DND-41 (cell line): Measurements from ENCODE around the gene CPT1C.

Experiments
- ATAC-seq: fragments of 200-7000 bp; cut with Tn5 transposase; 3 replicates; pipeline ENCODE4 v1.9.1; 2021; ENCODE audit warnings: low read depth; ENCODE audit not compliant: insufficient read depth
- DNase-seq: peaks from one replicate; pipeline ENCODE4 v3.0.0-alpha.2; 2020
- H2AFZ ChIP-seq: 2 replicates; pipeline ENCODE4 v1.6.0; 2012; ENCODE audit warnings: low read depth, low read length
- H3K27ac ChIP-seq: 2 replicates; pipeline ENCODE4 v1.5.1; 2012; ENCODE audit warnings: low read length, inconsistent platforms
- H3K27me3 ChIP-seq: fragments of 200-600 bp; sonication (generic); 2 replicates; pipeline ENCODE4 v1.6.0; 2012; ENCODE audit warnings: low read length, mild to moderate bottlenecking, inconsistent platforms; ENCODE audit not compliant: insufficient read depth, poor library complexity
- H3K36me3 ChIP-seq: 2 replicates; pipeline ENCODE4 v1.5.1; 2012; ENCODE audit warnings: low read length, inconsistent platforms; ENCODE audit not compliant: insufficient read depth
- H3K4me1 ChIP-seq: 2 replicates; pipeline ENCODE4 v1.5.1; 2012; ENCODE audit warnings: mild to moderate bottlenecking, low read length; ENCODE audit not compliant: insufficient read depth
- H3K4me2 ChIP-seq: 2 replicates; pipeline ENCODE4 v1.6.0; 2012; ENCODE audit warnings: mild to moderate bottlenecking, moderate library complexity, low read length, inconsistent platforms; ENCODE audit not compliant: insufficient read depth
- H3K4me3 ChIP-seq, 2 experiments: fragments of 200-600 bp in 1 of 2; shearing (Covaris generic) in 1 of 2; 2 replicates each; pipeline ENCODE4 v1.5.1; 2012 to 2016; ENCODE audit warnings: inconsistent platforms in 2 of 2, low read length in 2 of 2, mild to moderate bottlenecking in 2 of 2, low read depth in 1 of 2, moderate library complexity in 1 of 2
- H3K79me2 ChIP-seq: 2 replicates; pipeline ENCODE4 v1.6.0; 2012; ENCODE audit warnings: low read length, inconsistent platforms; ENCODE audit not compliant: insufficient read depth
- H3K9ac ChIP-seq: 2 replicates; pipeline ENCODE4 v1.6.0; 2012; ENCODE audit warnings: low read depth, mild to moderate bottlenecking, inconsistent platforms, low read length, moderate library complexity
- H3K9me3 ChIP-seq: 2 replicates; pipeline ENCODE4 v1.5.1; 2012; ENCODE audit warnings: low read length, moderate library complexity, mild to moderate bottlenecking, inconsistent platforms; ENCODE audit not compliant: insufficient read depth, severe bottlenecking
- H4K20me1 ChIP-seq: 2 replicates; pipeline ENCODE4 v1.6.0; 2012; ENCODE audit warnings: low read length; ENCODE audit not compliant: insufficient read depth
- EZH2 ChIP-seq: IDR thresholded peaks from 3 replicates; pipeline ENCODE4 v1.6.1; 2012; ENCODE audit warnings: borderline replicate concordance, low read depth, mild to moderate bottlenecking, moderate library complexity, low read length, inconsistent platforms; ENCODE audit not compliant: severe bottlenecking
- TF ChIP-seq, protein P1 (sequence below): IDR thresholded peaks from 2 replicates; pipeline ENCODE4 v1.5.1; 2012; ENCODE audit warnings: borderline replicate concordance, low read length, moderate library complexity, mild to moderate bottlenecking; ENCODE audit not compliant: poor library complexity, severe bottlenecking; ENCODE audit errors: extremely low read depth

The CPT1C gene

DNA sequence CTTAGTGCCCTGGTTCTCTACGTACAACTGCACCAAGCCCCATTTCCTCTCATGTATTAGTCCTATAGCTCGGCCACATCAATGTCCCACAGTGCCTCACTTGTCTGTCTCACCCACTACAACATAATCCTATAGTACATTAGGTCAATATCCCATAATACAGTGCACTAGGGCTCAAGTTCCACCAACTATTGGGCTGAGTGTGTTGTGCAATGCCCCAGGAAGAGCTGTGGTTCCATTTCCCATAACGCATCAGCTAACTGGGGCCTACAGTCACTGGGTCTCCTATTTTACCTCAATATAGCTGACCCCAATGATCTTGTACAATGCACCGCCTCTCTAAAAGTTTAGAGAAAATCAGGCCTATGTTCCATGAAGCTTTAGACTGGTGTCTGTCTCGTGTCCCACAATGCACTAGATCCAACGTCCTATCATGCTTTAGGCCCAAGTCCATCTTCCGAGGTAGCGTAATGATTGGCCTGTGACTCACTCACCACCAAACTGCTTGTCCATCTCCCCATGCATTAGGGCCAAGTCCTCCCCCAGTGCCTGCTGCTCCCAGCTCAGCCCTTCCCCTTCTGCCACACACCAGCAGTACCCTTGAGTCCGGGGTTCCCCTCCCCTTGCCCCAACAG, 50.4 kb downstream of the CPT1C start:
- H3K4me2 ChIP-seq = no peak overlapping the region
- H3K27ac ChIP-seq = no peak overlapping the region
- TF ChIP-seq EZH2 = no peak
- TF ChIP-seq, protein P1, sequence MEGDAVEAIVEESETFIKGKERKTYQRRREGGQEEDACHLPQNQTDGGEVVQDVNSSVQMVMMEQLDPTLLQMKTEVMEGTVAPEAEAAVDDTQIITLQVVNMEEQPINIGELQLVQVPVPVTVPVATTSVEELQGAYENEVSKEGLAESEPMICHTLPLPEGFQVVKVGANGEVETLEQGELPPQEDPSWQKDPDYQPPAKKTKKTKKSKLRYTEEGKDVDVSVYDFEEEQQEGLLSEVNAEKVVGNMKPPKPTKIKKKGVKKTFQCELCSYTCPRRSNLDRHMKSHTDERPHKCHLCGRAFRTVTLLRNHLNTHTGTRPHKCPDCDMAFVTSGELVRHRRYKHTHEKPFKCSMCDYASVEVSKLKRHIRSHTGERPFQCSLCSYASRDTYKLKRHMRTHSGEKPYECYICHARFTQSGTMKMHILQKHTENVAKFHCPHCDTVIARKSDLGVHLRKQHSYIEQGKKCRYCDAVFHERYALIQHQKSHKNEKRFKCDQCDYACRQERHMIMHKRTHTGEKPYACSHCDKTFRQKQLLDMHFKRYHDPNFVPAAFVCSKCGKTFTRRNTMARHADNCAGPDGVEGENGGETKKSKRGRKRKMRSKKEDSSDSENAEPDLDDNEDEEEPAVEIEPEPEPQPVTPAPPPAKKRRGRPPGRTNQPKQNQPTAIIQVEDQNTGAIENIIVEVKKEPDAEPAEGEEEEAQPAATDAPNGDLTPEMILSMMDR = no peak

DNA sequence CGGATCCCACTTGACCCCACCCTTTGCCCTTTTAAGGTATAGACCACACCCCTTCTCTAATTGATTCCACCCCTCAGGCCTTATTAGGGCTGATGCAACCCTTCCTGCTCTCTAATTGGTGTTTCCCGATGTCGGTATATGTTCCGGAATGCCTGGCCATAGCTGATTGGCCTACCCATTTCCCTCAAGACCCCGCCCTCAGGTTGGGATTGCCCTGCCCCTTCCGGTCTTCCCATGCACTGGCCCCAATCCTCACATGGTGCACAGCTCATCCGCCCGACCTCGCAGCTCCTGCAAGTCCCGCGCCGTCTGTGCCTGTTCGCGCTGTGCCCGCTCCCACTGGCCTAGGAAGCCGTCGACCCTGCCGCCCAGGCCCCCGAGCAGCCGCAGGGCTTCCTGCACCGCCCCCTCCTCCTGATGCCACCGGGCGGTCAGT, 54.0 kb downstream of the CPT1C start:
- no peaks in the 10 kb centered on the region for H3K79me2 ChIP-seq
- H2AFZ ChIP-seq = no peak overlapping the region
- no peak overlapping the region for H3K4me3 ChIP-seq
- H3K27me3 ChIP-seq = no peaks in the 10 kb centered on the region
- H3K9ac ChIP-seq = no peak overlapping the region
- H3K36me3 ChIP-seq = no peaks in the 10 kb centered on the region
- no peak overlapping the region for H3K27ac ChIP-seq
- H3K4me2 ChIP-seq = no peak overlapping the region
- TF ChIP-seq, protein P1 = no peak
- no peak for TF ChIP-seq EZH2
- ATAC-seq (no peak), DNase-seq (no peak)
- H3K4me1 ChIP-seq = no peaks in the 10 kb centered on the region
- no peaks in the 10 kb centered on the region for H4K20me1 ChIP-seq
- no peaks in the 10 kb centered on the region for H3K9me3 ChIP-seq

More for the DNA sequence above, 50.4 kb downstream of the CPT1C start:
- no peaks in the 10 kb centered on the region for H3K79me2 ChIP-seq
- no peaks in the 10 kb centered on the region for H3K27me3 ChIP-seq
- H4K20me1 ChIP-seq = no peaks in the 10 kb centered on the region
- DNase-seq = no peak
- H3K36me3 ChIP-seq = no peaks in the 10 kb centered on the region
- no peaks in the 10 kb centered on the region for H3K4me1 ChIP-seq
- no peaks in the 10 kb centered on the region for H3K9me3 ChIP-seq
- H2AFZ ChIP-seq = no peak overlapping the region
- H3K4me3 ChIP-seq = no peak overlapping the region
- ATAC-seq = no peak
- H3K9ac ChIP-seq = no peak overlapping the region

DNA sequence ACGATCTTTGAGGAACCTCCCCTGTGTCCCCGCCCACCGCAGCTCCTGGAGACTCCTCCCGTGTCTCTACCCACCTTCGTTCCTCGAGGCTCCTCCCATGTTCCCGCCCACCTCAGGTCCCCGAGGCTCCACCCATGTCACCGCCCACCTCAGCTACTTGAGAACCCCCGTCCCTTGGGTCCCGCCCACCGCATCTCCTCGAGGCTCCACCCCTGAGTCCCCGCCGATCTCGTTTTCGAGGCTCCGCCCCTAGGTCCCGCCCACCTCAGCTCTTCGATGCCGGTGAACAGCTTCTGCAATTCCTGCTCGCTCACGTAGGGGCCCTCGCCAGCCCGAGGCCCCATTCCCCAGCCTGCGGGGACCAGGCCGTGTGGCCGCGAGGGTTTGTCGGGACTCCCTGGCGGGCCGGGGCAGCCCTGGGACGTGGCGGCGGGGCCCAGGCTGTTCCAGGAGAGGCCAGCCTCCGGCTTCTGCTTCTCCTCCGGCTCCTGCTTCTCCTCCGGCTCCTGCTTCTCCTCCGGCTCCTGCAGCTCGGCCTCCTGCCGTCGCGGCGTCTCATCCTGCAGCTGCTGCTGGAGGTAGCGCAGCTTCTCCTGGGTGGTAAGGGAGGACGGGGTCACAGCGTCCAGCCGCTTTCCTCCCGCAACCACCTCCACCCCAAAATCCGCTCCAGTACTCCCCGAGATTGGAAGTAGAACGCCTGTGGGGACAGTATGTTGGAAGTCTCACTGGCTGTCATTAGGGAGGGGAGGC, 55.5 kb downstream of the CPT1C start:
- H4K20me1 ChIP-seq = no peaks in the 10 kb centered on the region
- H3K9ac ChIP-seq = no peak overlapping the region
- H3K9me3 ChIP-seq = no peaks in the 10 kb centered on the region
- no peak overlapping the region for H3K4me3 ChIP-seq
- TF ChIP-seq EZH2 = no peak
- TF ChIP-seq, protein P1 = no peak
- peak; percentile 30 for DNase-seq
- H3K4me1 ChIP-seq = no peaks in the 10 kb centered on the region
- H2AFZ ChIP-seq = no peak overlapping the region
- no peak overlapping the region for H3K4me2 ChIP-seq
- no peaks in the 10 kb centered on the region for H3K27me3 ChIP-seq
- H3K79me2 ChIP-seq = no peaks in the 10 kb centered on the region
- H3K27ac ChIP-seq = no peak overlapping the region
- no peaks in the 10 kb centered on the region for H3K36me3 ChIP-seq
- no peak for ATAC-seq
